ENCODE results near the gene DHFR. TPM values are rescaled to one million over a fixed set of nuclear protein-coding genes. Genes with fewer than 3 reads are reported as not detected.

The DHFR gene
- total RNA-seq, 2 donors from 2014 or later = 48.6 to 58.5 TPM

- Histone ChIP-seq H3K27me3 (ENCODE audit: control insufficient read depth, insufficient read depth, low read length, poor library complexity, severe bottlenecking) (no peaks in the 10 kb centered on the region), H3K9me3 (ENCODE audit: control insufficient read depth, low read length) (no peaks in the 10 kb centered on the region), H3K4me3 (ENCODE audit: low read length) (no peak overlapping the region), H3K4me1 (ENCODE audit: control insufficient read depth, insufficient read depth, low read length) (no peaks in the 10 kb centered on the region), H3K27ac (ENCODE audit: low read depth, low read length) (no peak overlapping the region), H3K36me3 (ENCODE audit: control insufficient read depth, insufficient read depth, low read length) (peaks cover 11% of the 10 kb centered on the region), H3K9ac (ENCODE audit: extremely low read depth, low read length, poor library complexity, severe bottlenecking) (no peak overlapping the region)
- H3K9me3 Mint-ChIP-seq = peaks cover 6% of the 10 kb centered on the region
- H3K4me1 Mint-ChIP-seq = no peaks in the 10 kb centered on the region
- TF ChIP-seq CTCF (conservative IDR thresholded peaks at IDR 0.05) = peak; percentile 72
- H3K36me3 Mint-ChIP-seq (ENCODE audit: low read depth) = peaks cover 25% of the 10 kb centered on the region
- no peaks in the 10 kb centered on the region for H3K27me3 Mint-ChIP-seq (ENCODE audit: insufficient read depth)
- no peak overlapping the region for H3K27ac Mint-ChIP-seq
- H3K4me3 Mint-ChIP-seq = no peak overlapping the region
- no peak for DNase-seq
Observed at GRCh38 chr5:80686757-80687156, 32.0 kb upstream of the DHFR start.

- H3K27me3 Mint-ChIP-seq (ENCODE audit: insufficient read depth) = no peaks in the 10 kb centered on the region
- no peak for TF ChIP-seq CTCF (conservative IDR thresholded peaks at IDR 0.05)
- Histone ChIP-seq H3K27me3 (ENCODE audit: control insufficient read depth, insufficient read depth, low read length, poor library complexity, severe bottlenecking) (no peaks in the 10 kb centered on the region), H3K9ac (ENCODE audit: extremely low read depth, low read length, poor library complexity, severe bottlenecking) (no peak overlapping the region), H3K36me3 (ENCODE audit: control insufficient read depth, insufficient read depth, low read length) (peaks cover 64% of the 10 kb centered on the region), H3K4me1 (ENCODE audit: control insufficient read depth, insufficient read depth, low read length) (peaks cover 3% of the 10 kb centered on the region), H3K4me3 (ENCODE audit: low read length) (no peak overlapping the region), H3K27ac (ENCODE audit: low read depth, low read length) (no peak overlapping the region), H3K9me3 (ENCODE audit: control insufficient read depth, low read length) (no peaks in the 10 kb centered on the region)
- H3K4me3 Mint-ChIP-seq = no peak overlapping the region
- H3K36me3 Mint-ChIP-seq (ENCODE audit: low read depth) = peaks cover 36% of the 10 kb centered on the region
- 80 to 89% methylated on average over 5 to 6 of the region's 6 CpGs for WGBS, 2 experiments (ENCODE audit: insufficient coverage in 1 of 2, insufficient read length in 1 of 2)
- no peak for DNase-seq
- H3K4me1 Mint-ChIP-seq = peaks cover 8% of the 10 kb centered on the region
- no peaks in the 10 kb centered on the region for H3K9me3 Mint-ChIP-seq
- no peak overlapping the region for H3K27ac Mint-ChIP-seq
Observed at GRCh38 chr5:80676706-80677105, 21.9 kb upstream of the DHFR start.

GRCh38 chr5:80672140-80672736 is 17.5 kb upstream of the DHFR start:
- peak; percentile 90 for TF ChIP-seq CTCF (conservative IDR thresholded peaks at IDR 0.05)
- peaks cover 56% of the 10 kb centered on the region for H3K36me3 ChIP-seq (ENCODE audit: control insufficient read depth, insufficient read depth, low read length)
- H3K36me3 Mint-ChIP-seq (ENCODE audit: low read depth) = peaks cover 44% of the 10 kb centered on the region
- H3K4me1 Mint-ChIP-seq = peaks cover 7% of the 10 kb centered on the region
- H3K27me3 ChIP-seq (ENCODE audit: control insufficient read depth, insufficient read depth, low read length, poor library complexity, severe bottlenecking) = no peaks in the 10 kb centered on the region
- H3K9me3 Mint-ChIP-seq = no peaks in the 10 kb centered on the region
- no peak overlapping the region for H3K9ac ChIP-seq (ENCODE audit: extremely low read depth, low read length, poor library complexity, severe bottlenecking)
- H3K4me1 ChIP-seq (ENCODE audit: control insufficient read depth, insufficient read depth, low read length) = peaks cover 3% of the 10 kb centered on the region
- no peak overlapping the region for H3K27ac Mint-ChIP-seq
- peak; percentile 89 for DNase-seq
- no peak overlapping the region for H3K4me3 Mint-ChIP-seq
- no peak overlapping the region for H3K4me3 ChIP-seq (ENCODE audit: low read length)
- H3K27ac ChIP-seq (ENCODE audit: low read depth, low read length) = no peak overlapping the region
- no peaks in the 10 kb centered on the region for H3K27me3 Mint-ChIP-seq (ENCODE audit: insufficient read depth)
- no peaks in the 10 kb centered on the region for H3K9me3 ChIP-seq (ENCODE audit: control insufficient read depth, low read length)
- 40% methylated on average over 7 of the region's 7 CpGs; no CpG with 5 or more reads in 1 of the 2 experiments for WGBS, 2 experiments (ENCODE audit: insufficient coverage in 1 of 2, insufficient read length in 1 of 2)
